Ramos (cell line): ENCODE results near the gene RBM15B.
"Not testable (repeated sequence)": the region's sequence is repeated elsewhere in the genome, so short reads cannot be mapped to it uniquely, and the experiment has no call there.

Source experiments
- in situ Hi-C: fragments of 300-500 bp; cut with MboI; formaldehyde crosslinking; loops from one replicate; pipeline ENCODE4 v1.14.3; 2022; ENCODE audit warnings: low sequenced_read_pairs; ENCODE audit not compliant: unreplicated experiment

Gene RBM15B

GRCh38 chr3:51391075-51391565, at the start of gene RBM15B:
Gene RBM15B (plus strand): TSS chr3:51391285. CDS start chr3:51391400, 115 bp downstream.
- in situ Hi-C loops, result no loop called here

GRCh38 chr3:51343918-51344687, 47.0 kb upstream of the RBM15B start:
- in situ Hi-C loops, result no loop called here

GRCh38 chr3:51350751-51351150, 40.3 kb upstream of the RBM15B start:
- in situ Hi-C loops, result no loop called here

GRCh38 chr3:51353131-51353530, 38.0 kb upstream of the RBM15B start:
- in situ Hi-C loops, result no loop called here

GRCh38 chr3:51353691-51354090, 37.4 kb upstream of the RBM15B start:
- in situ Hi-C loops, result no loop called here

- in situ Hi-C loops, result no loop called here
These were observed 36.9 kb upstream of the RBM15B start for GRCh38 chr3:51354172-51354571.

GRCh38 chr3:51354731-51355615, 36.1 kb upstream of the RBM15B start:
- in situ Hi-C loops, result no loop called here

GRCh38 chr3:51355891-51356578, 35.0 kb upstream of the RBM15B start:
- in situ Hi-C loops, result no loop called here

- in situ Hi-C loops, result no loop called here
These were observed 33.2 kb upstream of the RBM15B start for GRCh38 chr3:51357856-51358255.

GRCh38 chr3:51358981-51359380, 32.1 kb upstream of the RBM15B start:
- in situ Hi-C loops, result no loop called here

GRCh38 chr3:51360806-51361205, 30.3 kb upstream of the RBM15B start:
- in situ Hi-C loops, result no loop called here

- in situ Hi-C loops, result no loop called here
These were observed 29.3 kb upstream of the RBM15B start for GRCh38 chr3:51361746-51362145.

- in situ Hi-C loops, result no loop called here
These were observed 28.6 kb upstream of the RBM15B start for GRCh38 chr3:51362476-51362875.

- in situ Hi-C loops, result not testable (repeated sequence)
These were observed 22.8 kb upstream of the RBM15B start for GRCh38 chr3:51368276-51368675.

- in situ Hi-C loops, result no loop called here
These were observed 19.0 kb upstream of the RBM15B start for GRCh38 chr3:51371943-51372557.

GRCh38 chr3:51373658-51374421, 17.2 kb upstream of the RBM15B start:
- in situ Hi-C loops, result no loop called here

- in situ Hi-C loops, result no loop called here
These were observed 16.6 kb upstream of the RBM15B start for GRCh38 chr3:51374456-51374855.

- in situ Hi-C loops, result loop anchor here (5.0 kb wide), 1 partner anchor 758 kb away; the partner anchor contains the start of gene MAPKAPK3
These were observed 15.9 kb upstream of the RBM15B start for GRCh38 chr3:51375136-51375535.

GRCh38 chr3:51375571-51375970, 15.5 kb upstream of the RBM15B start:
- in situ Hi-C loops, result loop anchor here (5.0 kb wide), 1 partner anchor 758 kb away; the partner anchor contains the start of gene MAPKAPK3
